ENCODE results near the gene SCO2.

The SCO2 gene

GRCh38 chr22:50477923-50478322 lies 47.5 kb downstream of the SCO2 start:
- no peak overlapping the region for H3K27ac Mint-ChIP-seq
- ATAC-seq = no peak
- H3K4me3 Mint-ChIP-seq = no peak overlapping the region

GRCh38 chr22:50476868-50477267 lies 48.5 kb downstream of the SCO2 start:
- ATAC-seq = no peak
- H3K9me3 Mint-ChIP-seq = no peaks in the 10 kb centered on the region
- H3K27ac Mint-ChIP-seq = peak overlapping the region; percentile 77
- no peak overlapping the region for H3K4me3 Mint-ChIP-seq
- H3K4me1 Mint-ChIP-seq = peaks cover 46% of the 10 kb centered on the region
- H3K36me3 Mint-ChIP-seq = peaks cover 6% of the 10 kb centered on the region
- peaks cover 15% of the 10 kb centered on the region for H3K27me3 Mint-ChIP-seq

More at GRCh38 chr22:50477923-50478322, 47.5 kb downstream of the SCO2 start:
- Mint-ChIP-seq H3K27me3 (peaks cover 15% of the 10 kb centered on the region), H3K4me1 (peaks cover 36% of the 10 kb centered on the region), H3K9me3 (no peaks in the 10 kb centered on the region), H3K36me3 (peaks cover 6% of the 10 kb centered on the region)

GRCh38 chr22:50475652-50476002 lies 49.8 kb downstream of the SCO2 start:
- Mint-ChIP-seq H3K27ac (peak overlapping the region; percentile 77), H3K27me3 (peaks cover 13% of the 10 kb centered on the region), H3K9me3 (no peaks in the 10 kb centered on the region), H3K4me1 (peaks cover 58% of the 10 kb centered on the region), H3K4me3 (peak overlapping the region; percentile 80), H3K36me3 (peaks cover 6% of the 10 kb centered on the region)
- no peak for ATAC-seq

- peaks cover 7% of the 10 kb centered on the region for H3K27me3 Mint-ChIP-seq
- no peaks in the 10 kb centered on the region for H3K9me3 Mint-ChIP-seq
Observed at GRCh38 chr22:50474710-50475651, 50.4 kb downstream of the SCO2 start, which contains the start of gene SBF1. SBF1 (minus strand) TSS chr22:50475035; CDS start chr22:50474840, 195 bp downstream.

GRCh38 chr22:50473855-50474671 lies 51.3 kb downstream of the SCO2 start:
- Mint-ChIP-seq H3K36me3 (peaks cover 6% of the 10 kb centered on the region), H3K27me3 (no peaks in the 10 kb centered on the region), H3K4me3 (peak overlapping the region; percentile 93), H3K27ac (peak overlapping the region; percentile 97), H3K9me3 (no peaks in the 10 kb centered on the region), H3K4me1 (peaks cover 66% of the 10 kb centered on the region)
- no peak for ATAC-seq

More at GRCh38 chr22:50474710-50475651, 50.4 kb downstream of the SCO2 start, which contains the start of gene SBF1:
- Mint-ChIP-seq H3K4me1 (peaks cover 60% of the 10 kb centered on the region), H3K27ac (peak within 1 kb of the TSS; percentile 97), H3K4me3 (peak within 1 kb of the TSS; percentile 93), H3K36me3 (peaks cover 6% of the 10 kb centered on the region)
- ATAC-seq = peak; percentile 87
